ENCODE results near the gene DMGDH. TPM values are rescaled to one million over a fixed set of nuclear protein-coding genes. Genes with fewer than 3 reads are reported as not detected.

DMGDH gene
- total and polyA plus RNA-seq, 2 donors from 2014 or later, result 10.4 to 39.7 TPM

GRCh38 chr5:79005936-79006631 is 63.4 kb downstream of the DMGDH start:
- no peak overlapping the region for H3K27ac ChIP-seq (ENCODE audit: low read depth in 2 of 2, low read length in 2 of 2)
- no peak overlapping the region for H3K9ac ChIP-seq (ENCODE audit: low read length in 3 of 3)
- H3K9me3 ChIP-seq (ENCODE audit: control insufficient read depth in 2 of 3, insufficient read depth in 1 of 3, low read length in 3 of 3), result no peaks in the 10 kb centered on the region
- no peak for TF ChIP-seq CTCF (IDR thresholded peaks at IDR 0.05; ENCODE audit: borderline replicate concordance, extremely low read depth, insufficient read depth)
- H3K4me1 ChIP-seq (ENCODE audit: control insufficient read depth in 2 of 3, insufficient read depth in 2 of 3, low read depth in 1 of 3, low read length in 3 of 3), result no peaks in the 10 kb centered on the region
- FAIRE-seq (no peak), DNase-seq (no peak)
- H3K27me3 ChIP-seq (ENCODE audit: control insufficient read depth, insufficient read depth, low read length), result no peaks in the 10 kb centered on the region
- H3K4me3 ChIP-seq (ENCODE audit: low read length in 3 of 3), result no peak overlapping the region
- H3K36me3 ChIP-seq (ENCODE audit: control insufficient read depth in 2 of 3, insufficient read depth in 3 of 3, low read length in 3 of 3), result no peaks in the 10 kb centered on the region
- intact Hi-C loops (cut with DNase I), result no loop called here

DNA sequence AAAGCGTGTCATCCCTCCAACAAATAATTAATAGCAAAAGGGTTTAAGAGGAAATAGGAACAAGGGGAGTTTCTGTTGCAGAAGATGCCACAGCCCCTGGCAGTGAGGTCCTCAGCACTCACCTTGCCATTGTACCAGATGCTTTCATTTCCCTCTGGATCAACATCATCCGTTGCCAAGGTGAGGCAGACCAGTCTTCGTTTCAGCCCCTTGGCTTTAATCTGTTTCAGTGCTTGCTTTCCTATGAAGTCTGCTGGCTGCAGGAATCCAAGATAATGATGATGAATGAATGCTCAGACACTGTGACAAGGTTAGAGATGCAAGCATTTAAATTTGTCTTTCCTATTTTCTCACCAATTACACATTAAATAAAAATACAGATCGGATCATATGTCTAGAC is 64.3 kb downstream of the DMGDH start:
- no peak for DNase-seq
- TF ChIP-seq CTCF (IDR thresholded peaks at IDR 0.05; ENCODE audit: borderline replicate concordance, extremely low read depth, insufficient read depth), result no peak

DNA sequence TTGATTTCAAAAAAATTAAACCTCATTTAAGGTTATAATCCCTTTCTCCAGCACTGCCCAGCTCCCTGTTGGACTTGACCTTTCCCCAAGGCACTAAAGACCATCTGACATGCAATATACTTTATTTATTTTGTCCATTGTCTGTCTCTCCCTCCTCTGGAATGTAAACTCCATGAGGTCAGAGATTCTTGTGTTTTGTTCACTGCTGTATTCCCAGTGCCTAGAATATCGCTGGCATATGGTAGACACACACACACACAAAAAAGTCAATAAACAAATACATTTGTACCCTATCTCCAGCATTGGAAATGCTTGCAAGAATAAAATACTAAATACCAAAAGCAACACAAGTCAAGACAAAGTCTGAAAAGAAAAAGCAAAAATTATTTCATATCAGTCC is 67.1 kb downstream of the DMGDH start:
- FAIRE-seq (no peak), DNase-seq (no peak)
- H3K4me3 ChIP-seq (ENCODE audit: low read length in 3 of 3), result no peak overlapping the region
- intact Hi-C loops (cut with DNase I), result no loop called here
- H3K4me1 ChIP-seq (ENCODE audit: control insufficient read depth in 2 of 3, insufficient read depth in 2 of 3, low read depth in 1 of 3, low read length in 3 of 3), result no peaks in the 10 kb centered on the region
- TF ChIP-seq CTCF (IDR thresholded peaks at IDR 0.05; ENCODE audit: borderline replicate concordance, extremely low read depth, insufficient read depth), result no peak
- no peaks in the 10 kb centered on the region for H3K27me3 ChIP-seq (ENCODE audit: control insufficient read depth, insufficient read depth, low read length)
- H3K27ac ChIP-seq (ENCODE audit: low read depth in 2 of 2, low read length in 2 of 2), result peak overlapping the region in 1 of 2 donors; percentile 5
- H3K9ac ChIP-seq (ENCODE audit: low read length in 3 of 3), result no peak overlapping the region
- no peaks in the 10 kb centered on the region for H3K36me3 ChIP-seq (ENCODE audit: control insufficient read depth in 2 of 3, insufficient read depth in 3 of 3, low read length in 3 of 3)
- H3K9me3 ChIP-seq (ENCODE audit: control insufficient read depth in 2 of 3, insufficient read depth in 1 of 3, low read length in 3 of 3), result no peaks in the 10 kb centered on the region

More for the DNA sequence above, 64.3 kb downstream of the DMGDH start:
- no peak overlapping the region for H3K4me3 ChIP-seq (ENCODE audit: low read length in 3 of 3)
- FAIRE-seq, result no peak
- H3K36me3 ChIP-seq (ENCODE audit: control insufficient read depth in 2 of 3, insufficient read depth in 3 of 3, low read length in 3 of 3), result no peaks in the 10 kb centered on the region
- intact Hi-C loops (cut with DNase I), result no loop called here
- H3K27ac ChIP-seq (ENCODE audit: low read depth in 2 of 2, low read length in 2 of 2), result no peak overlapping the region
- no peak overlapping the region for H3K9ac ChIP-seq (ENCODE audit: low read length in 3 of 3)
- H3K27me3 ChIP-seq (ENCODE audit: control insufficient read depth, insufficient read depth, low read length), result no peaks in the 10 kb centered on the region
- H3K4me1 ChIP-seq (ENCODE audit: control insufficient read depth in 2 of 3, insufficient read depth in 2 of 3, low read depth in 1 of 3, low read length in 3 of 3), result no peaks in the 10 kb centered on the region
- H3K9me3 ChIP-seq (ENCODE audit: control insufficient read depth in 2 of 3, insufficient read depth in 1 of 3, low read length in 3 of 3), result no peaks in the 10 kb centered on the region

GRCh38 chr5:79001471-79001870 is 68.0 kb downstream of the DMGDH start:
- Histone ChIP-seq H3K4me3 (ENCODE audit: low read length in 3 of 3) (no peak overlapping the region), H3K27me3 (ENCODE audit: control insufficient read depth, insufficient read depth, low read length) (no peaks in the 10 kb centered on the region), H3K27ac (ENCODE audit: low read depth in 2 of 2, low read length in 2 of 2) (no peak overlapping the region), H3K4me1 (ENCODE audit: control insufficient read depth in 2 of 3, insufficient read depth in 2 of 3, low read depth in 1 of 3, low read length in 3 of 3) (no peaks in the 10 kb centered on the region), H3K9ac (ENCODE audit: low read length in 3 of 3) (no peak overlapping the region), H3K36me3 (ENCODE audit: control insufficient read depth in 2 of 3, insufficient read depth in 3 of 3, low read length in 3 of 3) (no peaks in the 10 kb centered on the region), H3K9me3 (ENCODE audit: control insufficient read depth in 2 of 3, insufficient read depth in 1 of 3, low read length in 3 of 3) (no peaks in the 10 kb centered on the region)
- FAIRE-seq (no peak), DNase-seq (no peak)
- TF ChIP-seq CTCF (IDR thresholded peaks at IDR 0.05; ENCODE audit: borderline replicate concordance, extremely low read depth, insufficient read depth), result no peak
- intact Hi-C loops (cut with DNase I), result no loop called here
